Measurements from ENCODE around the gene CASQ2.

DNA sequence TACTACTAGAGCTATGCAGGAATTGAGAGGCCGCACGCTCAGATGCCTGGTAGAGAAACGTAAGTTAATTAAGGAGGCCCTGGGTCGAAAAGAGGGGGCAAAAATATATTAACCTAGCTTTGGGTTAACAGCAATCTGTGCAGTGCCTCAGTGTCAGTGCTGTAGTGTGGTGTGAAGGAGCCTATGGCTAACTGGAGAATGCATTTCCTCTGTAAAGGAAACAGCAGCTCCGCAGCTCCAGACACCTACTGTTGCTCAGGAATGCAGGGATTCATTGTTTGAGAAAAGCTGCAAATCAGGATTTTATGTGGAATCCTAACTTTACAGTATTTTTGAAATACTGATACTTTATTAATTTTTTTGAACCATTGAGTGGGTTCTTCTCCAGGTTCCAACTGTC is 108.4 kb downstream of the CASQ2 start:
- TF ChIP-seq EZH2 (IDR thresholded peaks at IDR 0.05) = no peak
- TF ChIP-seq, protein P1, sequence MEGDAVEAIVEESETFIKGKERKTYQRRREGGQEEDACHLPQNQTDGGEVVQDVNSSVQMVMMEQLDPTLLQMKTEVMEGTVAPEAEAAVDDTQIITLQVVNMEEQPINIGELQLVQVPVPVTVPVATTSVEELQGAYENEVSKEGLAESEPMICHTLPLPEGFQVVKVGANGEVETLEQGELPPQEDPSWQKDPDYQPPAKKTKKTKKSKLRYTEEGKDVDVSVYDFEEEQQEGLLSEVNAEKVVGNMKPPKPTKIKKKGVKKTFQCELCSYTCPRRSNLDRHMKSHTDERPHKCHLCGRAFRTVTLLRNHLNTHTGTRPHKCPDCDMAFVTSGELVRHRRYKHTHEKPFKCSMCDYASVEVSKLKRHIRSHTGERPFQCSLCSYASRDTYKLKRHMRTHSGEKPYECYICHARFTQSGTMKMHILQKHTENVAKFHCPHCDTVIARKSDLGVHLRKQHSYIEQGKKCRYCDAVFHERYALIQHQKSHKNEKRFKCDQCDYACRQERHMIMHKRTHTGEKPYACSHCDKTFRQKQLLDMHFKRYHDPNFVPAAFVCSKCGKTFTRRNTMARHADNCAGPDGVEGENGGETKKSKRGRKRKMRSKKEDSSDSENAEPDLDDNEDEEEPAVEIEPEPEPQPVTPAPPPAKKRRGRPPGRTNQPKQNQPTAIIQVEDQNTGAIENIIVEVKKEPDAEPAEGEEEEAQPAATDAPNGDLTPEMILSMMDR (IDR thresholded peaks at IDR 0.05 in 2 of 3, conservative IDR thresholded peaks at IDR 0.05 in 1 of 3; ENCODE audit: borderline replicate concordance in 1 of 3, insufficient read depth in 1 of 3, low read depth in 2 of 3, low read length in 2 of 3) = no peak
- TF ChIP-seq, protein P2, sequence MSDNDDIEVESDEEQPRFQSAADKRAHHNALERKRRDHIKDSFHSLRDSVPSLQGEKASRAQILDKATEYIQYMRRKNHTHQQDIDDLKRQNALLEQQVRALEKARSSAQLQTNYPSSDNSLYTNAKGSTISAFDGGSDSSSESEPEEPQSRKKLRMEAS (IDR thresholded peaks at IDR 0.05) = no peak
